Loucy (cell line): ENCODE data around the gene DNAH7.

Experiments used
- H2AFZ ChIP-seq: fragments of 200-600 bp; sonication (generic); 2 replicates; pipeline ENCODE4 v1.6.0; 2016; ENCODE audit warnings: antibody characterized with exemption, mild to moderate bottlenecking, low read length, moderate library complexity
- H3F3A ChIP-seq: fragments of 200-600 bp; 2 replicates; pipeline ENCODE4 v1.6.0; 2016; ENCODE audit warnings: antibody characterized with exemption, low read depth, mild to moderate bottlenecking
- H3K27me3 ChIP-seq: fragments of 200-600 bp; sonication (generic); 2 replicates; pipeline ENCODE4 v1.6.1; 2014; ENCODE audit warnings: low read length, mild to moderate bottlenecking; ENCODE audit not compliant: insufficient read depth, poor library complexity, severe bottlenecking
- H3K36me3 ChIP-seq: fragments of 200-600 bp; sonication (generic); 2 replicates; pipeline ENCODE4 v1.6.1; 2016; ENCODE audit warnings: low read length; ENCODE audit not compliant: insufficient read depth
- H3K4me1 ChIP-seq: fragments of 200-600 bp; sonication (generic); 2 replicates; pipeline ENCODE4 v1.5.1; 2014; ENCODE audit warnings: low read length, mild to moderate bottlenecking; ENCODE audit not compliant: insufficient read depth, poor library complexity, severe bottlenecking
- H3K4me2 ChIP-seq: fragments of 200-600 bp; sonication (generic); 2 replicates; pipeline ENCODE4 v1.6.0; 2014; ENCODE audit warnings: antibody characterized with exemption, low read length, low read depth, mild to moderate bottlenecking; ENCODE audit not compliant: poor library complexity, severe bottlenecking
- H3K4me3 ChIP-seq: fragments of 200-600 bp; sonication (generic); 2 replicates; pipeline ENCODE4 v1.5.1; 2014; ENCODE audit warnings: low read length, mild to moderate bottlenecking, mixed read lengths; ENCODE audit not compliant: poor library complexity, severe bottlenecking
- H3K79me2 ChIP-seq: fragments of 200-600 bp; sonication (generic); 2 replicates; pipeline ENCODE4 v1.6.1; 2014; ENCODE audit warnings: low read length; ENCODE audit not compliant: insufficient read depth
- H3K9ac ChIP-seq: fragments of 200-600 bp; sonication (generic); 2 replicates; pipeline ENCODE4 v1.6.0; 2014; ENCODE audit warnings: mild to moderate bottlenecking, low read depth, low read length, moderate library complexity; ENCODE audit not compliant: poor library complexity, severe bottlenecking
- H3K9me2 ChIP-seq: fragments of 200-600 bp; sonication (generic); replicated peaks from 2 replicates; pipeline ENCODE4 v1.6.1; 2016; ENCODE audit warnings: low read depth, low read length, mixed read lengths
- H3K9me3 ChIP-seq: fragments of 200-600 bp; sonication (generic); 2 replicates; pipeline ENCODE4 v1.6.1; 2014; ENCODE audit warnings: mild to moderate bottlenecking, antibody characterized with exemption, low read length, low read depth; ENCODE audit not compliant: insufficient read depth
- H4K20me1 ChIP-seq: fragments of 200-600 bp; sonication (generic); 2 replicates; pipeline ENCODE4 v1.6.0; 2014; ENCODE audit warnings: antibody characterized with exemption, low read length, mild to moderate bottlenecking; ENCODE audit not compliant: insufficient read depth, poor library complexity, severe bottlenecking
- CTCF ChIP-seq: fragments of 200-600 bp; sonication (generic); conservative IDR thresholded peaks from 2 replicates; pipeline ENCODE4 v1.5.1; 2014; ENCODE audit warnings: mild to moderate bottlenecking, antibody characterized with exemption, low read length
- EZH2phosphoT487 ChIP-seq: fragments of 200-600 bp; IDR thresholded peaks from 2 replicates; pipeline ENCODE4 v1.6.1; 2018; ENCODE audit warnings: antibody characterized with exemption, mild to moderate bottlenecking, moderate library complexity, borderline replicate concordance

DNAH7 gene

GRCh38 chr2:195737511-195738325 lies 330.9 kb downstream of the DNAH7 start:
- Histone ChIP-seq H3K79me2 (no peaks in the 10 kb centered on the region), H3K9me2 (no peaks in the 10 kb centered on the region), H3K9ac (no peak overlapping the region), H3K27me3 (no peaks in the 10 kb centered on the region), H3K36me3 (peaks cover 8% of the 10 kb centered on the region; the same call in 1 of the 2 replicates), H3F3A (no peaks in the 10 kb centered on the region), H3K4me2 (no peak overlapping the region), H3K9me3 (no peaks in the 10 kb centered on the region), H2AFZ (no peak overlapping the region), H3K4me1 (no peaks in the 10 kb centered on the region), H3K4me3 (no peak overlapping the region), H4K20me1 (no peaks in the 10 kb centered on the region)
- no peak for TF ChIP-seq EZH2phosphoT487

- no peaks in the 10 kb centered on the region for H3K27me3 ChIP-seq
Observed at GRCh38 chr2:195735347-195735746, 333.3 kb downstream of the DNAH7 start.

GRCh38 chr2:195734931-195735330 lies 333.7 kb downstream of the DNAH7 start:
- Histone ChIP-seq H4K20me1 (no peaks in the 10 kb centered on the region), H3K4me3 (no peak overlapping the region), H3K4me1 (no peaks in the 10 kb centered on the region), H2AFZ (no peak overlapping the region), H3K4me2 (no peak overlapping the region), H3K79me2 (no peaks in the 10 kb centered on the region), H3K9me3 (no peaks in the 10 kb centered on the region), H3K27me3 (no peaks in the 10 kb centered on the region), H3K9ac (no peak overlapping the region), H3K36me3 (peaks cover 30% of the 10 kb centered on the region; the same call in 1 of the 2 replicates), H3K9me2 (no peaks in the 10 kb centered on the region), H3F3A (no peaks in the 10 kb centered on the region)
- TF ChIP-seq CTCF: no peak
- TF ChIP-seq EZH2phosphoT487: no peak

More at GRCh38 chr2:195735347-195735746, 333.3 kb downstream of the DNAH7 start:
- Histone ChIP-seq H3K9me2 (no peaks in the 10 kb centered on the region), H3K4me1 (no peaks in the 10 kb centered on the region), H3K36me3 (peaks cover 26% of the 10 kb centered on the region; the same call in 1 of the 2 replicates), H3K9ac (no peak overlapping the region), H2AFZ (no peak overlapping the region), H3F3A (no peaks in the 10 kb centered on the region), H3K79me2 (no peaks in the 10 kb centered on the region), H3K4me3 (no peak overlapping the region), H3K4me2 (no peak overlapping the region), H3K9me3 (no peaks in the 10 kb centered on the region), H4K20me1 (no peaks in the 10 kb centered on the region)
- no peak for TF ChIP-seq CTCF
- no peak for TF ChIP-seq EZH2phosphoT487
